GM10266 (cell line): ENCODE data around the gene MRPL46.

Source experiments
- DNase-seq: peaks from one replicate; pipeline ENCODE4 v3.0.0; 2012; ENCODE audit errors: extremely low spot score
- TF ChIP-seq, protein P1 (sequence below): IDR thresholded peaks from 2 replicates; pipeline ENCODE4 v1.5.1; 2012; ENCODE audit warnings: mild to moderate bottlenecking, low read depth; ENCODE audit not compliant: control insufficient read depth, insufficient read depth; ENCODE audit errors: missing control alignments

MRPL46 gene

DNA sequence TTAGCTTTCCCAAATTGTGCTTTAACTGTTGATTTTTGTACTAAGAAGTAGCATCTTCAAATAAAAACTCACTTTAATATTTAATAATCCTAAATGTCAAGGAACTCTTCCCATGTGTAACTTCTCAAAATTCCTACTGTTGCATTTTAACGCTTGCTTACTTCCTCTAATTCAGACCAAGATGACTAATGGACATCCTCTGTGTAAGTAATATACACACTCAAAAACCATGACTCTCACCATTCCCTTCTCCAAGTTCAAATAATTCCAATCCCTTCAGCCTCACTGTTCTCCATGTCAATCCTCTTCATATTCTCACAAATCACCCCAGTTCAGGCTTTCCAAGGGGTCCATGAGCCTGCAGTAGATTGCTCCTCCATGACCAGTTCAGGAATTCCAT, 13.0 kb downstream of the MRPL46 start:
- DNase-seq, result no peak
- TF ChIP-seq, protein P1, sequence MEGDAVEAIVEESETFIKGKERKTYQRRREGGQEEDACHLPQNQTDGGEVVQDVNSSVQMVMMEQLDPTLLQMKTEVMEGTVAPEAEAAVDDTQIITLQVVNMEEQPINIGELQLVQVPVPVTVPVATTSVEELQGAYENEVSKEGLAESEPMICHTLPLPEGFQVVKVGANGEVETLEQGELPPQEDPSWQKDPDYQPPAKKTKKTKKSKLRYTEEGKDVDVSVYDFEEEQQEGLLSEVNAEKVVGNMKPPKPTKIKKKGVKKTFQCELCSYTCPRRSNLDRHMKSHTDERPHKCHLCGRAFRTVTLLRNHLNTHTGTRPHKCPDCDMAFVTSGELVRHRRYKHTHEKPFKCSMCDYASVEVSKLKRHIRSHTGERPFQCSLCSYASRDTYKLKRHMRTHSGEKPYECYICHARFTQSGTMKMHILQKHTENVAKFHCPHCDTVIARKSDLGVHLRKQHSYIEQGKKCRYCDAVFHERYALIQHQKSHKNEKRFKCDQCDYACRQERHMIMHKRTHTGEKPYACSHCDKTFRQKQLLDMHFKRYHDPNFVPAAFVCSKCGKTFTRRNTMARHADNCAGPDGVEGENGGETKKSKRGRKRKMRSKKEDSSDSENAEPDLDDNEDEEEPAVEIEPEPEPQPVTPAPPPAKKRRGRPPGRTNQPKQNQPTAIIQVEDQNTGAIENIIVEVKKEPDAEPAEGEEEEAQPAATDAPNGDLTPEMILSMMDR, result no peak

DNA sequence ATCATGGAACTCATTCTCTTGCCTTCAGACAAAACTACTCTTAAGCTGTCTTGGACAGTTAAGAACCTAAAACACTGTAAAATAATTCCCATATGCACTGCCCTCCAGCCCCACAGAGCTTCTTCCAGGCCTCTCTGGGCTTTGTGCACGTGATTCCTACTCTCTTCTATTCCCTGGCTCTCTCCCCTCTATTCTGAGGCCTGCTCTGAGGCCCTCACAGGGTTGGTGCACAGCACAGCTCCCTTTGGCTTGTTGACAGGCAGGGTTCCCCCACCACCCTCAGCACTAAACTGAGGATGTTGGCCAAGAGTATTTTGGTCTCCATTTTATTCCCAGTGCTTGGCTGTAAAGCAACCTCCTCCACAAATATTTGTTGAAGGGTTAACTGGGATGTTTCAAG, 13.5 kb downstream of the MRPL46 start:
- TF ChIP-seq, protein P1, result no peak
- DNase-seq, result no peak

DNA sequence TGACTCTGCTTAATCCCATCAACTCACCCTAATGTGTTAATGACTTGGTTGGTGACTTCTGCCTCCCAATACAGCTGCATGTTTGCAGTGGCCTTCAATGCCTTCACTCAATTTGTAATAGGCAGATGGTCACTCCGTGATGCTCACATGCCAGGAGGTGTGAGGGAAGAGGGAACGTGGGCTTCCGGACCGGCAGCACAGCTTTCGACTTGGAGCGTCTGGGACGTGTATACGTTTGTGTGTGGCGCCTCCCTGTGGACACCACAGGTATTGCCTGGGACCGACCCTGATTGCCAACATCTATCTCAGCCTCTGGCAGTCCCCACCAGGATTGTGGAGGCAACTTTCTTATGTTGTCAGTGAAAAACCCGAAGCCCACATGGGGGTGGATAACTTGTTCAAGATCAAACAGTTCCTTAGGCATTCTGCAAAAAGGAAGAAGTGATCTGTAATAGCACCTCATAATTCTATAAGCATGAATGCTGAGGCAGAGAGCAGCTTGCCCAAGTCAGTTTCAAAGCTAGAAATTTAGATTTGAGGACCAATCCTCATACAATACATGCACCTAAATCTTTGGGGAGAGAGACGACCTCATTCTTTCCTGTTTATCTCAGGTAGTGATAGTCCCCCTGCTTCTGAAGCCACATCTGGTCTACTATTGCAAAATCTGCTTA, 16.9 kb downstream of the MRPL46 start:
- peak; percentile 65 for DNase-seq

DNA sequence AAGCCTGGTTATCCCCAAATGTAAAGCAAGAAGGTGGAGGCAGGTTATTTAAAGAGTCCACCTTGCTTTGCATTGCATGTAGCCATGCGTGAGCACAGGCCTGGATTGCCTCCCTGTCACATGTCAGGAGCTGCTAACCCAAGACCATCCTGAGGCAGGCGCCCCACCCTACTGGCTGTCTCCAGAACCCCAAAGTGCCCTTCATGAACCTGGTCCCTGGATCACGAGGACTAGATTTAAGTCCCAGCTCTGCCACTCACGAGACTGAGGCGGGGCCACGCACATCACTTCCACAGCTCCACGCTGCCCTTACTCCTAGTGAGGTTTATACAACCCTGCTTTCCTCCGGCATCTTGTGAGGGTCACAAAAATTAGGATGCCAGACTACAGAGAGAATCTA, 17.6 kb downstream of the MRPL46 start:
- no peak for DNase-seq
- TF ChIP-seq, protein P1, result no peak

More for the DNA sequence above, 16.9 kb downstream of the MRPL46 start:
- TF ChIP-seq, protein P1, result peak; percentile 72

DNA sequence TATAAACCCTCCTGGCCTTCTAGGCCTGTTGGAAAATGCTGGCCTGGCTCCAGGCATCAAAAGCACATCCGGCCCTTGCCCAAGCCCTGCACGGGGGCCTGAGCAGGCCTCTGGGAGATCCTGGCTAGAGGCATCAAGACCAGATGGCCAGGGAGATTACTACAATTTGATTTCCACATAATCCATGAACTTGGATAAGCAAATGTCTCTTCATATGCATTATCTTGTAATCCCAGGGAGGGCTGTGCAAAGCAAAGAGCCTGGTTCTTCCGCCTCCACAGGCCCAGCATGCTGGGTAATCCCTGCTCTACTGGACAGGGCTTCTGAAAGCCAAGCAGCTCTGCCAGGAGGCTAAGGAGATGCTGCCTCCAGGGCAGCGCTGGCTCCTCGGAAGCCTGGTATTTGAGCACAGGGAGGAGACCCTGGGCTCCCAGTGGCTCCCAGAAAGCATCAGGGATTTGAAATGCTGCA, 18.2 kb downstream of the MRPL46 start:
- DNase-seq, result no peak
- TF ChIP-seq, protein P1, result no peak

DNA sequence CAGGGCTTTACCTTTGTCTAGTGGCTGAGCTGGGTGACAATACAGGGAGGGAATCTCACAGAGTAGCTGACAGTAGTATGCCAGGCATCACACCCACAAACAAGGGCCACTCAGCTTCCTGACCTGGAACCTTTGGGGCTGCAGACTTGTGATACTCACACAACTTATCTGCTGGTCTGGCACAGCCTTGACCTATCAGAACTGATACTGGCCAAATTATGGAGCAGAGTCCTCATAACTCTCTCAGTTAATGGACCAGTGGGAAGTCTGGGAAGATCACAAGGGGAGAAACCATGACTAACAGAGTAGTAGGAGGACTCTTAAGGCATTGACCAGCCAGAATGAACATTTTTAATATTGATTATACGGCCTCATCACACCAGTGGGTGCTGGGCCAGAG, 19.4 kb downstream of the MRPL46 start:
- no peak for DNase-seq
- TF ChIP-seq, protein P1, result no peak

DNA sequence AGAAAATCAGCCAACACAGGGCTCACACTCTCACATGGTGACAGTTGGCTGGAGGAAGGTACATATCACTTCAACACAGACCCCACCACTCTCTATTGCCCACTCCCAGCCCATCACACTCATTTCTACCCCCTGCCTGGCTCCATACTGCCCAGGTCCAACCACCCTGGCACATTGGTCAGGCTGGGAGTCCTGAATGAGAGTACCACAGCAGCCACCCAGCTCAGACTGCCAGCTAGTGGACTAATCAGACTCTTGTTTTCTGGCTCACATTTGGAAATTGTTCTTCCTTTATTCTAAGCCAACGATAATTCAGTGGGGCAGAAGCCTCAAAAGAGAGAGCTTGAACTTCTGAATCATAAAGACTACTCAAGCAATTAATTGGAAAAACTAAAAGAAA, 20.0 kb downstream of the MRPL46 start:
- TF ChIP-seq, protein P1, result no peak

More for the DNA sequence above, 20.0 kb downstream of the MRPL46 start:
- DNase-seq, result no peak
